GM12878 (cell line): ENCODE measurements around the gene ETV4. TPM values are rescaled to one million over a fixed set of nuclear protein-coding genes. Genes with fewer than 3 reads are reported as not detected.
"Not testable (repeated sequence)": the region's sequence is repeated elsewhere in the genome, so short reads cannot be mapped to it uniquely, and the experiment has no call there.

Experiments
- ATAC-seq: fragments of 200-7000 bp; cut with Tn5 transposase; 3 replicates; pipeline ENCODE4 v1.9.1; 2020; ENCODE audit warnings: mild to moderate bottlenecking, moderate library complexity
- BruUV-seq: library from RNA; stranded (reverse); fragments of 400-500 nt; replicated peaks from 2 replicates; lab custom pipeline; 2021; lab: Mats Ljungman, UMichigan
- CTCF ChIA-PET: fragments of 300-600 bp; sonication (Branson Sonifier 250); formaldehyde crosslinking; extraction: SDS; loops from one replicate; lab custom pipeline; 2021; ENCODE audit warnings: inconsistent platforms; lab: Yijun Ruan, JAX
- POLR2A ChIA-PET: fragments of 350-600 bp; formaldehyde crosslinking; extraction: SDS; loops from one replicate; lab custom pipeline; 2021; ENCODE audit warnings: inconsistent platforms; lab: Charles Lee
- RAD21 ChIA-PET: fragments of 300-600 bp; sonication (Branson Sonifier 250); formaldehyde crosslinking; loops from one replicate; lab custom pipeline; 2023; ENCODE audit warnings: antibody characterized with exemption; ENCODE audit not compliant: unreplicated experiment; lab: Charles Lee
- SMC1A ChIA-PET: fragments of 300-600 bp; sonication (Branson Sonifier 250); formaldehyde crosslinking; loops from one replicate; lab custom pipeline; 2023; ENCODE audit not compliant: unreplicated experiment, uncharacterized antibody; lab: Charles Lee
- DNase-seq: peaks from one replicate; pipeline ENCODE4 v3.0.0-alpha.2; 2011; ENCODE audit warnings: low read depth, low spot score
- FAIRE-seq: peaks from 3 replicates; lab custom pipeline; 2011; peaks lifted over from hg19 to GRCh38; lab: Jason Lieb, UNC
- H2AFZ ChIP-seq: 2 replicates; pipeline ENCODE4 v1.6.0; 2011; ENCODE audit warnings: low read depth, low read length, control low read depth; ENCODE audit not compliant: control insufficient read depth
- H3K27ac ChIP-seq: 2 replicates; pipeline ENCODE4 v1.5.1; 2011; ENCODE audit warnings: control low read depth; ENCODE audit not compliant: control insufficient read depth, insufficient read depth
- H3K27me3 ChIP-seq, 2 experiments: replicated peaks in 1 of 2; 2 replicates each; pipeline versions ENCODE4 v1.6.0 to v1.6.1; 2011; ENCODE audit warnings: low read length in 1 of 2; ENCODE audit not compliant: control insufficient read depth in 2 of 2, insufficient read depth in 2 of 2
- H3K36me3 ChIP-seq, 2 experiments: 2 replicates each; pipeline ENCODE4 v1.5.1; 2011; ENCODE audit warnings: low read length in 1 of 2; ENCODE audit not compliant: control insufficient read depth in 2 of 2, insufficient read depth in 2 of 2
- H3K4me1 ChIP-seq: 2 replicates; pipeline ENCODE4 v1.6.1; 2011; ENCODE audit warnings: mild to moderate bottlenecking, low read length, moderate library complexity, mixed read lengths; ENCODE audit not compliant: control insufficient read depth, insufficient read depth
- H3K4me2 ChIP-seq: 2 replicates; pipeline ENCODE4 v1.6.0; 2011; ENCODE audit warnings: control low read depth; ENCODE audit not compliant: control insufficient read depth, insufficient read depth
- H3K4me3 ChIP-seq: fragments of 200-600 bp; sonication (generic); 2 replicates; pipeline ENCODE4 v1.5.1; 2016
- H3K79me2 ChIP-seq: 2 replicates; pipeline ENCODE4 v1.6.0; 2011; ENCODE audit warnings: low read length; ENCODE audit not compliant: control insufficient read depth, insufficient read depth
- H3K9ac ChIP-seq: 2 replicates; pipeline ENCODE4 v1.8.0; 2011; ENCODE audit warnings: low read length, control low read depth, mixed read lengths; ENCODE audit not compliant: control insufficient read depth, insufficient read depth
- H3K9me3 ChIP-seq: replicated peaks from 3 replicates; pipeline ENCODE4 v1.5.1; 2011; ENCODE audit warnings: mild to moderate bottlenecking, low read length; ENCODE audit not compliant: control insufficient read depth, insufficient read depth
- H4K20me1 ChIP-seq: 2 replicates; pipeline ENCODE4 v1.6.0; 2011; ENCODE audit not compliant: control insufficient read depth, insufficient read depth
- WGBS: methylation state at CpG from one replicate; pipeline ENCODE4 v1.1.6; 2016; ENCODE audit warnings: low lambda C conversion rate; ENCODE audit not compliant: insufficient replicate concordance, insufficient coverage; ENCODE audit errors: missing lambda C conversion rate; 5-methylcytosine and 5-hydroxymethylcytosine counted together
- in situ Hi-C: fragments of 300-500 bp; cut with MboI; formaldehyde crosslinking; loops from 9 replicates; pipeline ENCODE4 v1.14.3; 2018; ENCODE audit warnings: mixed read lengths
- intact Hi-C: fragments of 100-400 bp; cut with micrococcal nuclease; formaldehyde crosslinking; loops from one replicate; pipeline ENCODE4 v1.14.2; 2022; ENCODE audit not compliant: unreplicated experiment
- polyA plus RNA-seq, 11 experiments: library from polyadenylated mRNA; depleted of rRNA in 4 of 11; unstranded in 6 of 11; stranded (reverse) in 5 of 11; fragments of >200 nt; fragmentation: Nextera tagmentation in 4 of 11; fragmentation: Illumina TruSeq in 1 of 11; extraction: Ambion mirVana in 4 of 11; extraction: Trizol in 1 of 11; gene quantifications; 1 replicate in 1 of 11; 2 replicates in 10 of 11; pipeline versions ENCODE4 v1.2.1 to v1.2.3, GENCODE V29; 2011 to 2016; ENCODE audit warnings: inconsistent platforms in 2 of 11, missing spikeins in 2 of 11, low read depth in 1 of 11
- total RNA-seq, 4 experiments: library from RNA; depleted of rRNA in 3 of 4; stranded (reverse); fragments of >200 nt in 3 of 4; fragmentation: Illumina TruSeq in 1 of 4; extraction: Trizol in 1 of 4; gene quantifications; 2 replicates each; pipeline versions ENCODE4 v1.2.1 to v1.2.3, GENCODE V29; 2013 to 2021

The ETV4 gene
- total and polyA plus RNA-seq, 10 of the 15 experiments (the other 5 are each of a cell fraction or from before 2014, with no cell fraction given): 0.19 to 14.5 (median 1.8) TPM

DNA sequence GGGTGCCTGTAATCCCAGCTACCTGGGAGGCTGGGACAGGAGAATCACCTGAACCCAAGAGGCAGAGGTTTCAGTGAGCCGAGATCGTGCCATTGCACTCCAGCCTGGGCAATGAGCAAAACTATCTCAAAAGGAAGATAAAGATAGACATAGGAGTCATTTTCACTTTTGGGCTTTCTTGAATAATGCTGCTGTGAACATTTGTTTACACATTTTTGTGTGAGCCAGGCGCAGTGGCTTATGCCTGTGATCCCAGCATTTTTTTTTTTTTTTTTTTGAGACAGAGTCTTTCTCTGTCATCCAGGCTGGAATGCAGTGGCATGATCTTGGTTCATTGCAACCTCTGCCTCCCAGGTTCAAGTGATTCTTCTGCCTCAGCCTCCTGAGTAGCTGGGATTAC, 34.9 kb downstream of the ETV4 start:
- FAIRE-seq, in situ Hi-C loops, H3K4me3 ChIP-seq, H3K4me2 ChIP-seq, H4K20me1 ChIP-seq, CTCF ChIA-PET, POLR2A ChIA-PET, intact Hi-C loops, H3K27me3 ChIP-seq, ATAC-seq, DNase-seq, H3K27ac ChIP-seq, H3K79me2 ChIP-seq, H3K9me3 ChIP-seq, BruUV-seq, H2AFZ ChIP-seq, SMC1A ChIA-PET, H3K4me1 ChIP-seq, RAD21 ChIA-PET, H3K9ac ChIP-seq: not testable (repeated sequence)
- WGBS: 94% methylated on average over 3 of the region's 3 CpGs
- H3K36me3 ChIP-seq: peaks cover 3 to 11% of the 10 kb centered on the region in 2 experiments

DNA sequence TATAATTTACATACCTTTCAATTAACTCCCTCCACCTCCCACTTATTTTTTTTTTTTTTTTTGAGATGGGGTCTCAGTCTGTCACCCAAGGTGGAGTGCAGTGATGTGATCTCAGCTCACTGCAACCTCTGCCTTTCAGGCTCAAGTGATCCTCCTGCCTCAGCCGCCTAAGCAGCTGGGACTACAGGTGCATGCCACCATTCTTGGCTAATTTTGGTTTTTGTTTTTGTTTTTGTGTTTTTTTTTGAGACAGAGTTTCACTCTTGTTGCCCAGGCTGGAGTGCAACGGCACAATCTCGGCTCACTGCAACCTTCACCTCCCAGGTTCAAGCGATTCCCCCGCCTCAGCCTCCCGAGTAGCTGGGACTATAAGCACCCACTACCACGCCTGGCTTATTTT, 36.7 kb downstream of the ETV4 start:
- BruUV-seq, H3K4me1 ChIP-seq, H3K9me3 ChIP-seq, H3K27ac ChIP-seq, RAD21 ChIA-PET, in situ Hi-C loops, H3K27me3 ChIP-seq, H3K4me2 ChIP-seq, H2AFZ ChIP-seq, H3K4me3 ChIP-seq, H4K20me1 ChIP-seq, CTCF ChIA-PET, FAIRE-seq, H3K36me3 ChIP-seq, H3K9ac ChIP-seq, DNase-seq, ATAC-seq, intact Hi-C loops, SMC1A ChIA-PET, H3K79me2 ChIP-seq: not testable (repeated sequence)
- POLR2A ChIA-PET: interaction anchor here (0.7 kb wide), 1 partner anchor 111 kb away, joined by 3 read pairs; no protein-coding TSS in a partner anchor
- WGBS: 82% methylated on average over 7 of the region's 7 CpGs
